ENCODE measurements around the gene CRHR1. TPM values are rescaled to one million over a fixed set of nuclear protein-coding genes. Genes with fewer than 3 reads are reported as not detected.

CRHR1 gene
- total RNA-seq, 1 experiment from 2014 or later: 0.15 TPM

- intact Hi-C loops (cut with micrococcal nuclease; ENCODE audit: unreplicated experiment): no loop called here
- ATAC-seq (no peak), DNase-seq (ENCODE audit: low read depth, low spot score) (no peak)
- Histone ChIP-seq H3K27me3 (ENCODE audit: control insufficient read depth, insufficient read depth, low read length) (peaks cover 3% of the 10 kb centered on the region), H3K36me3 (ENCODE audit: control insufficient read depth, insufficient read depth, low read length) (no peaks in the 10 kb centered on the region), H3K27ac (ENCODE audit: low read length) (no peak overlapping the region), H3K4me1 (ENCODE audit: control insufficient read depth, insufficient read depth, low read length) (no peaks in the 10 kb centered on the region), H3K9me3 (ENCODE audit: control insufficient read depth, insufficient read depth, low read depth, low read length) (no peaks in the 10 kb centered on the region), H3K4me3 (ENCODE audit: low read depth in 2 of 2, low read length in 2 of 2) (no peak overlapping the region)
- POLR2A ChIA-PET: no interaction called here
- no TSS peak for BruUV-seq (replicated peaks)
- in situ Hi-C loops (cut with HindIII; ENCODE audit: low pct_unique_long_range_greater_than_20kb, low sequenced_read_pairs): no loop called here
- TF ChIP-seq TCF7L2 (IDR thresholded peaks at IDR 0.05; ENCODE audit: low read depth, low read length): no peak
- no peak for TF ChIP-seq POLR2AphosphoS5 (IDR thresholded peaks at IDR 0.05; ENCODE audit: low read depth, low read length)
- no peak for TF ChIP-seq SIN3A (IDR thresholded peaks at IDR 0.05; ENCODE audit: borderline replicate concordance, insufficient read depth, low read depth, low read length)
- TF ChIP-seq CTCF (IDR thresholded peaks at IDR 0.05): no peak
- TF ChIP-seq, protein P1, sequence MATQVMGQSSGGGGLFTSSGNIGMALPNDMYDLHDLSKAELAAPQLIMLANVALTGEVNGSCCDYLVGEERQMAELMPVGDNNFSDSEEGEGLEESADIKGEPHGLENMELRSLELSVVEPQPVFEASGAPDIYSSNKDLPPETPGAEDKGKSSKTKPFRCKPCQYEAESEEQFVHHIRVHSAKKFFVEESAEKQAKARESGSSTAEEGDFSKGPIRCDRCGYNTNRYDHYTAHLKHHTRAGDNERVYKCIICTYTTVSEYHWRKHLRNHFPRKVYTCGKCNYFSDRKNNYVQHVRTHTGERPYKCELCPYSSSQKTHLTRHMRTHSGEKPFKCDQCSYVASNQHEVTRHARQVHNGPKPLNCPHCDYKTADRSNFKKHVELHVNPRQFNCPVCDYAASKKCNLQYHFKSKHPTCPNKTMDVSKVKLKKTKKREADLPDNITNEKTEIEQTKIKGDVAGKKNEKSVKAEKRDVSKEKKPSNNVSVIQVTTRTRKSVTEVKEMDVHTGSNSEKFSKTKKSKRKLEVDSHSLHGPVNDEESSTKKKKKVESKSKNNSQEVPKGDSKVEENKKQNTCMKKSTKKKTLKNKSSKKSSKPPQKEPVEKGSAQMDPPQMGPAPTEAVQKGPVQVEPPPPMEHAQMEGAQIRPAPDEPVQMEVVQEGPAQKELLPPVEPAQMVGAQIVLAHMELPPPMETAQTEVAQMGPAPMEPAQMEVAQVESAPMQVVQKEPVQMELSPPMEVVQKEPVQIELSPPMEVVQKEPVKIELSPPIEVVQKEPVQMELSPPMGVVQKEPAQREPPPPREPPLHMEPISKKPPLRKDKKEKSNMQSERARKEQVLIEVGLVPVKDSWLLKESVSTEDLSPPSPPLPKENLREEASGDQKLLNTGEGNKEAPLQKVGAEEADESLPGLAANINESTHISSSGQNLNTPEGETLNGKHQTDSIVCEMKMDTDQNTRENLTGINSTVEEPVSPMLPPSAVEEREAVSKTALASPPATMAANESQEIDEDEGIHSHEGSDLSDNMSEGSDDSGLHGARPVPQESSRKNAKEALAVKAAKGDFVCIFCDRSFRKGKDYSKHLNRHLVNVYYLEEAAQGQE (IDR thresholded peaks at IDR 0.05; ENCODE audit: insufficient read depth in 1 of 2, low read depth in 2 of 2, low read length in 1 of 2): no peak
- CTCF ChIA-PET: no interaction called here
Measured at GRCh38 chr17:45863857-45864654, 79.9 kb downstream of the CRHR1 start.

DNA sequence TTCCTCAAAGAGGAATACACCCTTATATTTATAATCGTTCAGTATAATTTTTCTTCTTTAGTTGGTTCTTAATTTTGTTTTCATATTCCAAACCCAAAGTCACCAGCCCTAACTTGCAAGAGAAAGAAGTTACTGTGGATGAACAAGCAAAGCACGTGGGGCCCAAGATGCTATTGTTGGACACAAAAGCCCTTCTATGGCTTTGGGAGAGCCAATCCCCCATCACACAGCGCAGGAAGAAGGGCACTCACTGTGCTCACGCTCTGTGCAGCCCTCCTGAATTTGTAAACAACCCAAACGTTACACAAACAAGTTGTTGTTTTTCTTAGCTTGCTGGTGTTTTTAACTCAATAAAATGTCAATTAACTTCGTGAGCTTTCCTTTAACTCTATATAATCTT, 83.1 kb downstream of the CRHR1 start:
- POLR2A ChIA-PET: no interaction called here
- ATAC-seq (no peak), DNase-seq (ENCODE audit: low read depth, low spot score) (no peak)
- intact Hi-C loops (cut with micrococcal nuclease; ENCODE audit: unreplicated experiment) (no loop called here), in situ Hi-C loops (cut with HindIII; ENCODE audit: low pct_unique_long_range_greater_than_20kb, low sequenced_read_pairs) (no loop called here)
- Histone ChIP-seq H3K9me3 (ENCODE audit: control insufficient read depth, insufficient read depth, low read depth, low read length) (no peaks in the 10 kb centered on the region), H3K4me1 (ENCODE audit: control insufficient read depth, insufficient read depth, low read length) (no peaks in the 10 kb centered on the region), H3K27ac (ENCODE audit: low read length) (no peak overlapping the region), H3K36me3 (ENCODE audit: control insufficient read depth, insufficient read depth, low read length) (no peaks in the 10 kb centered on the region), H3K4me3 (ENCODE audit: low read depth in 2 of 2, low read length in 2 of 2) (no peak overlapping the region), H3K27me3 (ENCODE audit: control insufficient read depth, insufficient read depth, low read length) (peaks cover 3% of the 10 kb centered on the region)
- CTCF ChIA-PET: no interaction called here
- no peak for TF ChIP-seq TCF7L2 (IDR thresholded peaks at IDR 0.05; ENCODE audit: low read depth, low read length)
- no TSS peak for BruUV-seq (replicated peaks)

DNA sequence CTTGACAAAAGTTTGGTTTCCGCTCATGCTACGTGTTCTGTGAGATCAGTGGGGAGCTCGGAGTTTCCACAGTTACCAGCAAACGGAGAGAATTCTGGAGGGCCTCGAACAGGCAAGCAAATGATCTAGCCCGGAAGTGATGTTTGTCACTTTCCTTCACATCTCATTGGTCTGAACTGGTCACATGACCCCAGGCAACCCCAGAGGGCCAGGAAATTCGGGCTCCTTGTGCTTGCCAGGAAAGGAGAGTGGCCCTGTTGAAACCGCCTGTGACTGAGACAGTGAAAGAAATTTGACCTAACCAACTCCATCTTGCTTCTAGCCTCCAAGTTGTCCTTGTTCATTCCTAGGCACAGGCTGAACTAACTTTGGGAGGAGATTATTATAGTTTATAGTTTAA, 83.6 kb downstream of the CRHR1 start:
- Histone ChIP-seq H3K27me3 (ENCODE audit: control insufficient read depth, insufficient read depth, low read length) (peaks cover 1% of the 10 kb centered on the region), H3K4me3 (ENCODE audit: low read depth in 2 of 2, low read length in 2 of 2) (no peak overlapping the region), H3K36me3 (ENCODE audit: control insufficient read depth, insufficient read depth, low read length) (no peaks in the 10 kb centered on the region), H3K27ac (ENCODE audit: low read length) (no peak overlapping the region), H3K9me3 (ENCODE audit: control insufficient read depth, insufficient read depth, low read depth, low read length) (no peaks in the 10 kb centered on the region), H3K4me1 (ENCODE audit: control insufficient read depth, insufficient read depth, low read length) (no peaks in the 10 kb centered on the region)
- intact Hi-C loops (cut with micrococcal nuclease; ENCODE audit: unreplicated experiment): no loop called here
- CTCF ChIA-PET: no interaction called here
- in situ Hi-C loops (cut with HindIII; ENCODE audit: low pct_unique_long_range_greater_than_20kb, low sequenced_read_pairs): no loop called here
- TF ChIP-seq TCF7L2 (IDR thresholded peaks at IDR 0.05; ENCODE audit: low read depth, low read length): no peak
- TF ChIP-seq POLR2AphosphoS5 (IDR thresholded peaks at IDR 0.05; ENCODE audit: low read depth, low read length): no peak
- no peak for TF ChIP-seq SIN3A (IDR thresholded peaks at IDR 0.05; ENCODE audit: borderline replicate concordance, insufficient read depth, low read depth, low read length)
- no peak for TF ChIP-seq CTCF (IDR thresholded peaks at IDR 0.05)
- no peak for ATAC-seq
- POLR2A ChIA-PET: no interaction called here
- no TSS peak for BruUV-seq (replicated peaks)
- DNase-seq (ENCODE audit: low read depth, low spot score): no peak

Data from Panc1 (cell line).